ENCODE data around the gene CERCAM.
A peak's percentile ranks its signal among the peaks of the same experiment; 100 is the strongest.

CERCAM gene

DNA sequence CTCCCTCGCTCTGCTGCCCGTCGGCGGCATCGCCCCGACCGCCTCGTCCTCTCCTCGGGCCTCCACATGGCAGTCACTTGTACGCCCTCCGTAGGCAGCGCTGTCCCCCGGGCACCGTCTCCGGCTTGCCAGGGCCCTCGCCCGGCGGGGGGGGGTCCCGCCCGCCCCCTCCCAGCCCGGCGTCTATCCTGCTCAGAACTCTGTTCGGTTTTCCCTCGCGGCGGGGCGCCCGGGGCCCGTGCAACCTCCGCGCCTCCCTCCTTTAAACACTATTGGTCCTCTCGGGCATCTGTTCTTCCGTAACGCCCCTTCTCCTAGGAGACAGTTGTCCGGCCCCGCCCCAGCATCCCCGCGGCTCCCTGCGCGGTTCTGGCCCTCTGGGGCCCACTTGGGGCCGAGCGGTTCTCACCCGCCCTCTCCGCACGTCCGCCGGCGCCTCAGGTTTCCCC is 36.0 kb downstream of the CERCAM start:
- TF ChIP-seq, protein P1, sequence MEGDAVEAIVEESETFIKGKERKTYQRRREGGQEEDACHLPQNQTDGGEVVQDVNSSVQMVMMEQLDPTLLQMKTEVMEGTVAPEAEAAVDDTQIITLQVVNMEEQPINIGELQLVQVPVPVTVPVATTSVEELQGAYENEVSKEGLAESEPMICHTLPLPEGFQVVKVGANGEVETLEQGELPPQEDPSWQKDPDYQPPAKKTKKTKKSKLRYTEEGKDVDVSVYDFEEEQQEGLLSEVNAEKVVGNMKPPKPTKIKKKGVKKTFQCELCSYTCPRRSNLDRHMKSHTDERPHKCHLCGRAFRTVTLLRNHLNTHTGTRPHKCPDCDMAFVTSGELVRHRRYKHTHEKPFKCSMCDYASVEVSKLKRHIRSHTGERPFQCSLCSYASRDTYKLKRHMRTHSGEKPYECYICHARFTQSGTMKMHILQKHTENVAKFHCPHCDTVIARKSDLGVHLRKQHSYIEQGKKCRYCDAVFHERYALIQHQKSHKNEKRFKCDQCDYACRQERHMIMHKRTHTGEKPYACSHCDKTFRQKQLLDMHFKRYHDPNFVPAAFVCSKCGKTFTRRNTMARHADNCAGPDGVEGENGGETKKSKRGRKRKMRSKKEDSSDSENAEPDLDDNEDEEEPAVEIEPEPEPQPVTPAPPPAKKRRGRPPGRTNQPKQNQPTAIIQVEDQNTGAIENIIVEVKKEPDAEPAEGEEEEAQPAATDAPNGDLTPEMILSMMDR (IDR thresholded peaks at IDR 0.05; ENCODE audit: low read depth, low read length), result no peak
- in situ Hi-C loops (cut with HindIII; ENCODE audit: low sequenced_read_pairs), result no loop called here
- peak; percentile 74 for DNase-seq (ENCODE audit: low read depth, low spot score)
- peak overlapping the region; percentile 84 for H3K4me3 ChIP-seq (ENCODE audit: low read depth, low read length)

DNA sequence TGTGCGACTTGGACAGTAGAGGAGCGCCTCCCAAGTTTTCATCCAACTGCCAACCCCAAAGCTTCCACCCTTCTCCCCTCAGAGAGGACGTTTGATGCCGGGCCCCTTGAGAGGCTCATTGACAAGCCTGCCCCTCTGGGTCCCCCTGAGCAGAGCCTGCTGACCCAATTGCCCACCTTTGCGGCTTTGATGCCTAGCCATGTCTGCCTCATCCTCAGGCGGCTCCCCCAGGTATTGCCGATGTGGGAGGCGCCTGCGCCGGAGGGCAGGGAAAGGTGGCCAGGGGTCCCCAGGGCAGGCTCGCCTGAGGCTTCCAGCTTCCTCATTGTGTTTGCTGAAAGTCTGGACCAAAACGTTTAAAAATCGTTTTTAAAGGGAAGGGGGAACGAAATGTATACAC is 36.5 kb downstream of the CERCAM start:
- no peak for DNase-seq (ENCODE audit: low read depth, low spot score)
- in situ Hi-C loops (cut with HindIII; ENCODE audit: low sequenced_read_pairs), result no loop called here

DNA sequence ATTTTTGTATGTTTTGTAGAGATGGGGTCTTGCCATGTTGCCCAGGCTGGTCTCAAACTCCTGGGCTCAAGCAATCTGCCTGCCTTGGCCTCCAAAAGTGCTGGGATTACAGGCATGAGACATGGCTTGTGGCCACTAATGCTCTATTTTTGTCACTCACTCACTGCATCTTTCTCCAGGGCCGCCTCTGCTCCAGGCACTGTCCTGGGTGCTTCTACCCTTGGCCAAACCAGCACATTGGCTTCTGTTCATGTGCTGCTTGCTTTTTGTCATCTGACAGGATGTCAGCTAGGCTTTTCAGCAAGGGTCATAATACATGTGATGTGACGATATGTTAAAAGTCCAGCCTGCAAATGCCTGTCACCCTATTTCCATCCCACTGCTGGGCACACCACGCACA is 38.4 kb downstream of the CERCAM start:
- in situ Hi-C loops (cut with HindIII; ENCODE audit: low sequenced_read_pairs), result no loop called here
- no peak overlapping the region for H3K4me3 ChIP-seq (ENCODE audit: low read depth, low read length)
- no peak for DNase-seq (ENCODE audit: low read depth, low spot score)
- TF ChIP-seq, protein P1 (IDR thresholded peaks at IDR 0.05; ENCODE audit: low read depth, low read length), result no peak

More for the DNA sequence above, 36.5 kb downstream of the CERCAM start:
- TF ChIP-seq, protein P1 (IDR thresholded peaks at IDR 0.05; ENCODE audit: low read depth, low read length), result no peak
- peak overlapping the region; percentile 84 for H3K4me3 ChIP-seq (ENCODE audit: low read depth, low read length)

DNA sequence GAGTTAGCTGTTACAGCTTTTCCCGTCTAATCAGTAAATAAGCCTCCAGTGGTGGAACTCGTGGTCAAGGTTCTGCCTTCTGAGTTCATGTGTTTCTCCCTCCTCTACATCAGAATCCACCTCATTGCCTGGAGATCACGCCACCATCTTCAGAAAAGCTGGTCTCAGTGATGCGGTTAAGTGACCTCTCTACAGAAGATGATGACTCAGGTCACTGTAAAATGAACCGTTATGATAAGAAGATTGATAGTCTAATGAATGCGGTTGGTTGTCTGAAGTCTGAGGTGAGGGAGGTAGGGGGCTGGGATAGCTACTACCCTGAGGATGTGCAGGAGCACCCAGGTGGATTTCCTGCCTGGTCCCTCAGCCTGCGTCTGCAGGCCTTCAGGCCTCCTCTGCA is 48.4 kb downstream of the CERCAM start:
- TF ChIP-seq, protein P1 (IDR thresholded peaks at IDR 0.05; ENCODE audit: low read depth, low read length), result no peak
- in situ Hi-C loops (cut with HindIII; ENCODE audit: low sequenced_read_pairs), result no loop called here
- H3K4me3 ChIP-seq (ENCODE audit: low read depth, low read length), result no peak overlapping the region
- no peak for DNase-seq (ENCODE audit: low read depth, low spot score)

DNA sequence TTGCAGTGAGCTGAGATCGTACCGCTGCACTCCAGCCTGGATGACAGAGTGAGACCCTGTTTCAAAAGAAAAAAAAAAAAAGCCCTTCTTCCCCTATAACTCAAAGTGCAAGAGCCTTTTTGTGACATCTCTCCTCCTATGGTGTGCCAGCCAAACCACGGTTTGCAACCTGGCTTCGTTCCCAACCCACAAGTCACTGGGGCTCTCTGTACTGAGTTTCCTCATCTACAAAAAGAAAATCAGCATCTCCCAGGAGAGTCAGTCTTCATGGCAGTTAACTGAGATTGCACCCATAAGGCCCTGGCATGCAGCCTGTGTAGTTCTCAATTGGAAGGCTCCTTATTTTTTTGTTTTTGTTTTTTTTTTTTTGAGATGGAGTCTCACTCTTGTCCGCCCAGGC is 49.9 kb downstream of the CERCAM start:
- no peak overlapping the region for H3K4me3 ChIP-seq (ENCODE audit: low read depth, low read length)
- in situ Hi-C loops (cut with HindIII; ENCODE audit: low sequenced_read_pairs), result no loop called here

DNA sequence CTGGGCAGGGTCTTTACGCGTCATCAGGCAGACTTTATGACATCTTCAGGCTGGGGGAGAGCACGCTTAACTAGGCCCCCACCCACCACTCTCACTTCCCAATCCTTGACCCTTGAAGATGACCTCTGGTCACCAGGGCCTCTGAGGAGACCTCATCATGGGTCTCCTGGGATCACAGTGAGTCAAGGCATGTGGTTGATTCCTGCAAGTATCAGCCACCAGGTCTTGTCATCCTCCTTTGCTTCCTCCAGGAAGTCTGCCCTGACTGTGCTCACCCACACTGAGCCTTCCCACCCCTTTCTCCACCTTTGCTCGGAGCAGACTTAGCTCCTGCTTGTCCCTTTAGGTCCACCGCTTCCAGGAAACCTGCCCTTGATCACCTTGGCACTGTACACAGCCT is 52.4 kb downstream of the CERCAM start:
- in situ Hi-C loops (cut with HindIII; ENCODE audit: low sequenced_read_pairs), result no loop called here
- DNase-seq (ENCODE audit: low read depth, low spot score), result no peak
- no peak overlapping the region for H3K4me3 ChIP-seq (ENCODE audit: low read depth, low read length)
- TF ChIP-seq, protein P1 (IDR thresholded peaks at IDR 0.05; ENCODE audit: low read depth, low read length), result no peak

More for the DNA sequence above, 49.9 kb downstream of the CERCAM start:
- TF ChIP-seq, protein P1 (IDR thresholded peaks at IDR 0.05; ENCODE audit: low read depth, low read length), result no peak
- peak; percentile 54 for DNase-seq (ENCODE audit: low read depth, low spot score)

DNA sequence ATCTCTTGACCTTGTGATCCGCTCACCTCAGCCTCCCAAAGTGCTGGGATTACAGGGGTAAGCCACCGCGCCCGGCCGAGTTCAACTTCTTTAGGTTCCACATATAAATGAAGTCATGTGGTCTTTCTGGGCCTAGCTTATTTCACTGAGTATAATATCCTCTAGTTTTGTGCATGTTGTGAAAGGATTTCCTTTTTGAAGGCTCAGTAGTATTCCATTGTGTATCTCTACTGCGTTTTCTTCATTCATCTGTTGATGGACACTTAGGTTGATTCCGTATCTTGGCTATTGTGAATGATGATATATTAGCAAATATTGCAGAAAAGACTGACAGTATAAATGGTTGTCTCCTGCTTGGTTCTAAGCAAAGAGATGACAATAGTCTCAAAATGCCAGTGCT is 55.2 kb downstream of the CERCAM start:
- in situ Hi-C loops (cut with HindIII; ENCODE audit: low sequenced_read_pairs), result no loop called here
- no peak overlapping the region for H3K4me3 ChIP-seq (ENCODE audit: low read depth, low read length)
- TF ChIP-seq, protein P1 (IDR thresholded peaks at IDR 0.05; ENCODE audit: low read depth, low read length), result no peak
- DNase-seq (ENCODE audit: low read depth, low spot score), result no peak
